GM19372 (cell line): Measurements from ENCODE around the gene SPOCK1.
"Not testable (repeated sequence)": the region's sequence is repeated elsewhere in the genome, so short reads cannot be mapped to it uniquely, and the experiment has no call there.

Source experiments
- ATAC-seq: cut with Tn5 transposase; IDR thresholded peaks from one replicate; pipeline ENCODE4 v1.9.1; 2021; ENCODE audit warnings: mild to moderate bottlenecking, low read depth, moderate library complexity; ENCODE audit not compliant: unreplicated experiment

The SPOCK1 gene

DNA sequence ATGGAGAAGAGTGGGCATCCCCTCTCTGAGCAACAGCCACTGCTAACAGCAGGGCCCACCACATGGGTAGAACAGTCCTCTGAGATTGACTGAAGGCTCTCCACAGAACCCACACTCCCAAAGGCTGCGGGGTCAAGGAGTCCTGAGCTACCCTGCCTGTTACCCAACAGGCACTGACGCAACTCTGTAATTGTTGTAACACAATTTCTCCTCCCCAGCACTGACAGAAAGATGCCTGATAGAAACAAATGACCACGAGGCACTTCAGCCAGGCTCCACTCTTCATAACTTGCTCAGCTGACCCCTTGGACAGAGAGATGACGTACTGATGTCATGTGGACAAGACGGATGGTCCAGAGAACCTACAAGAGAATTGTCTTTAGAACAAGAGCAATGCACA is 220.7 kb downstream of the SPOCK1 start:
- ATAC-seq = no peak

DNA sequence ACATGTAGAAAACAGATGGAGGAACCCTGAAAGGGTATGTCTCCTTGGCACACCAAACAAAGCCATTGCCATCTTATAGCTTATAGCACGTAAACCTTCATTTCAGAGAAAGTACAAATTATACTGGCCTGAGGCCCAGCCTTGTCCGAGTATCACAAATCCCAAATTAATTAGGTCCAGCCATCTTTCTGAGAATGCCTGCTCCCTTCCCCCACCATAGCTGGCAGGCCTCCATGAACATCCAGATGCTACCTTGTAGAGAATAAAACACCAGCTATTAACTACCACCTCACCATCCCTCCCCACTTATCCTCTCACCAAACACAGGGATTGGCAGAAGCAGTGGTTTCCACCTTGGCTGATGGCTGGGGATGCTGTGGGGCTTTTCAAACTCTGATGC is 224.0 kb downstream of the SPOCK1 start:
- no peak for ATAC-seq

DNA sequence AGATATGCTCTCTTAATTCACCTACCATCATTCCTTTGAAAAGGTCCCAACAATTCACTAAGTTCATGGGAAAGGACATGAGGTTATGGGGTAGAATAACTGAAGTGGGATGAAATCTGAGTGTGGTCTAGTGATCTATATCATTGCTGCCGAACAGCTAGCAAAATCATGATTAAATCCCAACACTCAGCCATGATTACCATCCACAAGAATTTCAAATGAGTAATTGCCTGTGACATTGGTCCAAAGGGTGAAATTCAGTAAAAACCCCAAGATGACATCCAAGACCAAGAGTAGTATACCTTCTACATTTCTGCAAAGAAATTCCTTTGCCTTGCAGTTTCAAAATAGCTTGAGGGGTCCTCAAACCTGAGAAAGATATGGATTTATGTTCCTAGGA is 225.6 kb downstream of the SPOCK1 start:
- no peak for ATAC-seq

DNA sequence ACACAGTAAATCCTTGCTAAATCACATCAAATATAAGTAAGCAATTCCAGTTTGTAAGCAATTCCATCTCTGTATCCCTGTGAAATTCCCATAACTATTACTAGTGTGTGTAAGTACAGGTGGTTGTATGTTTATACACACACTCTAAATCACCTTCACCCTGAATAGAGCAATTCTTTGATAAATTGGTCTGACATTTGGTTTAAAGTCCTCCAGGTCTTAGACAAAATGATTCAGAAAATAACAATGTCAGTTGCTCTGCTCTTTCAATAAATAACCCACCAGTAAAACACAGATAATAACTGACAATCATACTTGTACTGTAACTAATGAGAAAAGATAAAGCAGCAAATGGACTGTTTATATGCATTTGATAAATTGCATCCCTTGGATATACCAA is 226.3 kb downstream of the SPOCK1 start:
- no peak for ATAC-seq

DNA sequence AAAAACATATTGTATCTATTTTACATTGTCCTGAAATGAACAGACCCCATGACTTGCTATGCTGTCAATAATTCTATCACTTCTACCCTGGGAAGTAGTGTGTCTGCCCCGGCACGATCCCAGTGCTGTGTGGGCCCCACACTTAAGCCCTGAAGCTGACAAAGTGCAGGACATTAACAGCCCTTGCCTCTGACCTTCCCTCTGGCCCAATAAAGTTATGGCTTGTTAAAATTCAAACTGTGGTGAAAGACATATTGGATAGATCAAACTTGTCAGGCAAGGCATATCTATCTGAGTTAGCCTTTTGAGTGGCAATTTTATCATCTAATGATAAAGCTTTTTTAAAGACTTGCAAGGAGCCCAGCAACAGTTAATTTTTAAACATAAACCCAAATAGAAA is 229.2 kb downstream of the SPOCK1 start:
- no peak for ATAC-seq

DNA sequence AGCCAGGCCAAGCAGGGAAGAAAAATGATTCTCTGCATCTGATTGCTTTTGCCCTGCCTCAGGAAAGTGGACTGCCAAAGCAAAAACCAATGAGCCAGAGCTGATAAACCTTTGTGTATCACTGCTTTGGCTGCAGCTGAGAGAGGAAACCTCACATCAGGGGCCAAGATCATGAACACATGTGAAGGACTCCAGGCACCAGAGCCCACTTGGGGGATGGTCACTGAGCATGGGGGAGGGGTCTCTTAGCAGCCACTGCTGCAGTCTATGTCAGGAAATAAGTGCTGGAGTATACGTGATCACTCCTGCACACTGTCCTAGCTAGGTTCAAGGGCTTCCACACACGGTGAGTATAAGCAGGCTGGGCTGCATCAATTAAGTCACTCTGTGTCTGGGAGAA is 229.9 kb downstream of the SPOCK1 start:
- no peak for ATAC-seq

DNA sequence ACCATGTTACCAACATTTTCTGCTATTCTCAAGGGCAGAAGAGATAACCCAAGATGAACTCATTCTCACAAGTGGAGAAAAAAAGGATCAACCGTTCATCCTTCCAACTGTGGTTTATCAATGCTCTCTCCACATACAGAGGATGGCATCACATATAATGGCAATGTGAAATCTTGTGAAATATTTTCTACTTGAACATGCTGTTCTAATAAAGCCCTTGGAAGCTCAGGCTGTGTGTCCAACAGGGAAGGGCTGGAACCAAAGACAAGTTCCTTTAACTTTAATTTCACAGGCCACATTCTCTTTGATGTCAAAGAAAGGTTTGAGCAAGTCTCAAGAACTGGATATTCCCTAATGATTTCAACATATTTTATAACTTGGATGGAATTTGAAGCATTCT is 230.5 kb downstream of the SPOCK1 start:
- no peak for ATAC-seq

DNA sequence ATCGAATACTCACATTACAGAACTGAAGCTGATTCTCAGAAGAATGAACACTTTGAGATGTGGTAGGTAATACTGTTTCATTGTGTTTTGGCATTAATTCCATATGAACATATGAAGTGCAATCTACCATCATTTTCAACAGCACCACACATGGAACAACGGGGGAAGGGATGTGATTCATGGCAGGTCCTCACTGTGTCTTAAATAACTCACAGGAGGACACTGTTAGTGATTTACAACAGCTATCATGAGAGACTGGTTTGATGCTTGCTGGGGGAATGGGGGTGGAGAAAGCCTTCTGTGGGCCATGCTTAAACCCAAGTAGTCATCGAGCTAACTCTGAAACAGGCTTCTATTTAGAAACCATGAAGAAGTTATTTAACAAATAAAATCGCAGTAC is 232.9 kb downstream of the SPOCK1 start:
- no peak for ATAC-seq

DNA sequence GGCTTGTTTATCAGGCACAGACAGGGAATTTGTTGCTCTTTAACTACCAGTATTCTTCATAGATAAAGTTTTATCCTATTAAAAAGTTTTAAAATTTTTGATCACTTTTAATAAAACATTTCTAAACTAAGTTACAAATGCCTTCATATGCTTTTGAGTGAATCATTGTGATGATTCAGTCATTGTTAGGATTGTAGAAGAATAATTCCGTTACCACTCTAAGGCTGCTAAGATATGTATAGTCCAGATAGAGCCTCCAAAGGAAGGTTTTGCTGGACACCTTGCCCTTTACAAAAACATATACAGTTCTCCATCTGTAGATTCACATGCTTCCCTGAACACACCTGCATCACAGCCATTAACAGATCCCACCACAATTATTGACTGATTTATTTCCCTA is 233.7 kb downstream of the SPOCK1 start:
- no peak for ATAC-seq

DNA sequence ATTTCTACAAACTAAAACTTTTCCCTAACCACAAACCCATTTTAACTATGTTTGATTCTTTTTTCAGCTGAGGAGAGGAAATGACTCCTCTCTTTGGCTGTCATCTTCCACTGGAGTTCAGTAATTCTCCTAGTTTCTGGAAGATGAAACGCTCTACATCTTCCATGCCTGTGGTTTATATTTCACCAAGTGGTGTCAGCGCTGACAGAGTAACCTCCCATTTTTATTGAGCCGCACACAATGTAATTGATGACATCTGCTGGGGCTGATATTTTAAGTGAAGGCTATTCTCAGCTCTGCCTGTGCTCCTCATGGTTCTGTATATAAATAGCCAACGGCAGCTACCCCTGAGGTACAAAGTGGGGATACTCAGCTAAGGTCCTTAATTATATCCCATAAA is 234.6 kb downstream of the SPOCK1 start:
- no peak for ATAC-seq

DNA sequence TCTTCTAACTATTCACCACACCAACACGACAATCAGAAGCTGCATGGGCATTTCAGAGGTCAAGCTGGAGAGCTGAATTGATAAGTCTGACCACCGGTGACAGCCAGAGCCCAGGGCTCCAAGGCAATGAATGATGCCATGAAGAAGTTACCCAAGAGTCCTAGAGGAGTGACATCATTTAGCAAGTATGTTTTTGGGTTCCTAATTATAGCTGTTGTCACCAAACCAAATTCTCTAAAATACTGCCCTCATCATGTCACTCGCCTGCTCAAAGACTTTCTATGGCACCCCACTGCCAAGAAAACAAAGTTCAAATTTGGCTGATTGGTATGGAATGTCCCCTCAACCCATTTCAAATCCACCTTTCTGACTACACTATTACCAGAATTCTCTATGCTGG is 235.1 kb downstream of the SPOCK1 start:
- no peak for ATAC-seq

DNA sequence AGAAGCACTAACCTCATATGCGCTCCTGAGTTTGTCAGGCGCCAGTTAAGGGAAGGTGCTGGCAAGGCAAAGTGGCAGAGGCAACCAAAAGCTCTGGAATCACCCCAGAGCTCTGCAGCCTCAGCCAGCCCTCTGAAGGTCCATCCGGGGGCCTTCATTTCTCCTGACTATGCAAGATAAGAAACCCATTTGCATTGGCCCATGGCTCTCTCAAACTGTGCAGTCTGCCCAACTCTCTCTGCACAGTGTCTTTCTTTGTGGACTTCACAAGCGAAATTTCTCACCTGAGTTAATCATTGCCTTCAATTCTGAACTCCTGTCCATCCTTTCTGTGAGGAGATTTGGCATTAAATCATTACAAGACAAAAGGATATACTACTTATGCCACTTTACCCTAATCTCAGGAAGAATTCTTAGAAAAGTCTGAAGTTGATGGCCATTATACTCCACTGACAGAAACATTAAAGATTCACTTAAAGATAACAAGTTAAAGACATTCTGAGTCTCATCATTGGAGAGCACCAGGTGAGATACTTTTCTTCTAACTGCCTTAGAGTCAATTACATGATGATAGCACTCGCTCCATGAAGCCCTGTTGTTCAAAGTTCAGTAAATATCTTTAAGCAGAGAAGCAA is 235.6 kb downstream of the SPOCK1 start:
- no peak for ATAC-seq

DNA sequence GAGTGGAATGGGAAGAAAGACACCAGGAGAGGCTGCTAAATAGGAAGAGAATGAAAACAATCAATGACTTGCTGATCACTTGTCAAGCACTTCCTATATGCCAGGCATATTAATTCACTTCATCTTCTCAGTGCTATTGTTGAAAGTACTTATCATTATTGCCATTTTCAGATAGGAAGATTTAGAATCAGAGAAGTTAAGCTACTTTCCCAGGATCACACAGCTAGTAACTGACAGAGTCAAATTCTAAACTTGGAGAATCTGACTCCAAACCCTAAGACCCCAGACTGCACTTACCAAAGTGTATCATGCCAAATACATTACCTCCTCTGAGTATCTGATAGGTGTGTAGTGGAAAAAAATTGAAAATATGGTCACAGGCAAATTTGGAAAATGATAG is 236.3 kb downstream of the SPOCK1 start:
- ATAC-seq = no peak

DNA sequence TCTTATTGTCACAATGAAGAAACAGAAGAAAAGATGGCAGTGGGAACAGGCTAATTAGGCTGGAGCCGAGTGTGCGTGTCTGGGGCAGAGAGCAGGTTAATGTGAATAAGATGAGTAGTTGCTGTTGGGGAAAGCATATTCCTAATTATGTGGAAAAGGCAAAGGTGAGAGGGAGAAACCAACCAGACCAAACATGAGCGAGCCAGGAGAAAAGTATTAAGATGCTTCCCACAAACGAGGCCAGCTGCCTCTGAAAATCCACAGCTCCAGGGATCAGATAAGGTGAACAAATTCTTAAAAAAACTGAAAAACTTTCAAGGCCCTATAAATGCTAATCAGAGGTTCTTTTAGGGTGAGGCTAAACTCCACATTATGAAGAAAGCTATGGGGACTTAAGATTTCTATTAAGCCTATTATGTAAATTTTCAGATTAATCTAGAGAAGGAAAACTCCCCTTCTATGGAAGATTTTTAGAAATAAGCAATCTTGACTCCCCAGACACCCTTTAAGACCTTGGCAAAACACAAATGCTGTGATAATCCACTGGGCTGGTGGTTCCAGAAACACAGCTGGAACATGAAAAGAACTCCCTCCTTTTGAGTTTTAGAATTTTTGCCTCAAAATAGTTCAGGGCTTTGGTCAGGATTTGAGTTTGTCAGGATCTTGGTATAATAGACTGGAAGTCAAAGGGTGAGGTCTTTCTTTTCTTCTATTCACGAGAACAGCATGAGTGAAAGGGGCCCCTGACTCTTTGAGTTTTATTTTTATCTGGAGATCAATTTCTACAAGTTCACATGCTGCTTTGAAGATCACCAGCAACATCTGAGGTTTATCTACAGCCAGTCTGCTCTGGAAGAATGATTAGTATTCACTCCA is 238.1 kb downstream of the SPOCK1 start:
- ATAC-seq = no peak

DNA sequence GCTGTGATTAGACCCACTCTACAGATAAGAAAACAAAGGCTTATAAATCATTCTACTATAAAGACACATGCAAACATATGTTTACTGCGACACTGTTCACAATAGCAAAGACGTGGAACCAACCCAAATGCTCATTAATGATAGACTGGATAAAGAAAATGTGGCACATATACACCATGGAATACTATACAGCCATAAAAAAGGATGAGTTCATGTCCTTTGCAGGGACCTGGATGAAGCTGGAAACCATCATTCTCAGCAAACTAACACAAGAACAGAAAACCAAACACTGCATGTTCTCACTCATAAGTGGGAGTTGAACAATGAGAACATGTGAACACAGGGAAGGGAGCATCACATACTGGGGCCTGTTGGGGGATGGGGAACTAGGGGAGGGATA is 240.0 kb downstream of the SPOCK1 start:
- ATAC-seq = not testable (repeated sequence)

DNA sequence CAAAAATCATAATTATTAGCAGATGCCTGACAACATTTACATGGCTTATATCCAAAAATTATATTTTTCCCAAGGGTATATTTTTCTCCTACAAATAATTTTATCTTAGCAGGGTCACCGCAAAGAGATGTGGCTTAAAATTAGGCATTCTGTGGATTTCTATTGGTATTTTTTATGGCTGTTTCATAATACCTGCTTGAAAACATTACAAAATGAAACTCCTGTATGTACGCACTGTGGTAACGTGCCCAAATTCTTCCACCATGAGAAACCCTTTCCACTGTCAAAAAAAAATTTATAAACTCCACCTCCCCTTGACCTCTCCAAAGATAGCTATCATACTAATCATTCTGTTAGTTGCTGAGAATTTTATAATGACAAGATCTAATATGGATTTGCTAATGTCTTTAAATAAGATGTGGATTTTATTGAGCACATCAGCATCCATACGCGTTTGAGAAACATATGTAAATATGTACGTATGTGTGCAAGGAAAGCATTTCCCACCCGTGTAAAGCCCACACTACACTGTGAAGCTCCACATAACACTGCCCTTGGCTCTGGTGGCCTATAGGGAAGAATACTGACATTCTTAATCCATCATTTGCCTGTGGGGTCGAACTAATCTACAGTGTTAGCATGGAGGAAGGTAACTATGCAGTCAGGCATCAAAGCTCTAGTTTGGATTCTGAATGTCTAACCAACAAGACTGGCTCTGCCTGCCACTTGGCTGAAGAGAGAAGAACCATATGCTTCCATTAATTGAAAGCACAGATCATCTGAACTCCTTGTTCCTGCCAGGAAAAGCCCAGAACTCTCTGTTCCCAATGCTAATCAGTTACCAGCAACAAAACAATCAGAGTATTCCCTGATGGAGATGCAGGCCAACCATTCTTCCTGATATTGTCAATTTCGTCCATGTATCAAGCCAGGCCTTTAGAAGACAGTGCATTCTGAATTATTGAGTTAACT is 244.7 kb downstream of the SPOCK1 start:
- ATAC-seq = no peak

DNA sequence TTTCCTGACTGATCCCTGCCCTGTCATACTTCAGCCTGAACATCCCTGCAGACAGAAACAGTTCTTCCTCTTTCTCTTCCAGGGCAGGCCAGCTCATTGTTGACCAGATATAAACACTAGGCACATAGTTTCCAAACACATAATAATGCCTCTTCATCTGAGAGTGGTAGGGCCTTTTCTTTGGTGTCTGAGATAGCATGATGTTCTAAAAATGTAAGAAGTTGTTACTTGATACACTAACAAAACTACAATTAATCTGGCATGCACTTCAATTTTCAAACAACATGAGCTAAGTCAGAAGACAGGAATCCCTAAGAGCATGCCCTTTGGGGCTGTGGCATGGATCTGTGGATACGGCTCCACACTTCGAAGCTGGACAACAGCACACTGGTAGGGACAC is 246.6 kb downstream of the SPOCK1 start:
- no peak for ATAC-seq

DNA sequence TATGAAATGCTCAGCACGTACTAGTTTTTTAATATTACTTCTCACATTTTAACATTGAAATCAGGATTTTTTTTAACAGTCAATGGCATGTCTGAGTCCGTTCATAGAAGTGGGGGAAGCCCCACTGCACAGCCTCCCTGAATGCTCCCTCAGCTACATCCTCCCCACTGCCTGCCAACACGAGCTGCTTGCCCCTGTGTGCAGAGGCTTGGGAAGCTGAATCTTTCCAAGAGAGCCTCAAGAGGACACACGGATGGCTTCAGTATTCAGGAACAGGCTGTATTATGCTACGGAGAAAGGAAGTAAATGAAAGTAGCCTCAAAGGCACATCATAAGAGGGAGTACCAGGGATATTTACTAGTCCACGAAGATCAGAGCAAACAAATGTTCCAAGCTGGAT is 248.7 kb downstream of the SPOCK1 start:
- ATAC-seq = no peak

DNA sequence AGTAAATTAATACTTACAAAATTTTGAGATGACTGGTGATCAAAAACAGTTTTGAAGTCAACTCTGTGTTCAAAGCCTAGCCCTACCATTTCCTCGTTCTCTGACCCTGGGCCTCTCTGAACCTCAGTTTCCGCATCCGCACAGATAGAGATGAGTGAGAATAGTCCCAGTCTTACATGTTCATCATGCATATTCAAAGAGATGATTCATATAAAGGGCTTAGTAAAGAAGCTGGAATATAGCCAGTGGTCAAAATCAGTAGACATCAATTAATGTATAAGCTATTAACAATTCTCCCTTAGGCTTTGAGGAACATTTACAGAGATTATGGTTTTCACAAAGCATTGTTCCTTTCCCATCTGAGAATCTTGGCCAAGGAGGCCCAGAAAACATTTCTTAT is 250.6 kb downstream of the SPOCK1 start:
- no peak for ATAC-seq

DNA sequence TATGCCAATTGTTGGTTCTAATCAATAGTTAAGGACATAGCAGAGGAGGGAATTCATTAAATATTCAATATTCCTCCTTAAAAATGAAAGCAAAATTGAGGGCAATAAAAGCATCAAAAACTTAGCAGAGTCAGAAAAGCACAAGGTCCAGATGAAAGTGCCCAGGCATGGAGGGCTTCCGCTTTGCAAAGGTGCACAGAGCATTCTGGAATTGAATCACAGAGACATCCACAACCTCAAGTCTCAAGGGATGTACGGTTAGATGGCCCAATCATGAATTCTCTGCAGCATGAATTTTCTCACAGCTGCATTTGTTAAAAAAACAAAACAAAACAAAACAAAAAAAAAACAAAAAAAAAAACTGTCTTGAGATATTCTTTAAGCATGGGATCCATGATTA is 253.7 kb downstream of the SPOCK1 start:
- no peak for ATAC-seq

DNA sequence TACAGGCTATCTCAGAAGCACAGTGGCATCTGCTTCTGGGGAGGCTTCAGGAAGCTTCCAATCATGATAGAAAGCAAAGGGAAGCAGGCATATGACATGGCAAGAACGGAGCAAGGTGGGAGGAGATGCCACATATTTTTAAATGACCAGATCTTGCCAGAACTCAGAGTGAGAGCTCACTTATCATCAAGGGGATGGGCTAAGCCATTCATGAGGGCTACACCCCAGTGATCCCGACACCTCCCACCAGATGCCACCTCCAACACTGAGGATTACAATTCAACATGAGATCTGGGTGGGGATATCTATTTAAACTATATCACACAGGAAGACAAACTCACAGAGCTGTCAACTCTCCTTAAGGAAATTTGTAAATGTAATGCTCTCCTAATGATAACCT is 258.8 kb downstream of the SPOCK1 start:
- no peak for ATAC-seq
